ENCODE results near the gene SFT2D1.

Gene SFT2D1

DNA sequence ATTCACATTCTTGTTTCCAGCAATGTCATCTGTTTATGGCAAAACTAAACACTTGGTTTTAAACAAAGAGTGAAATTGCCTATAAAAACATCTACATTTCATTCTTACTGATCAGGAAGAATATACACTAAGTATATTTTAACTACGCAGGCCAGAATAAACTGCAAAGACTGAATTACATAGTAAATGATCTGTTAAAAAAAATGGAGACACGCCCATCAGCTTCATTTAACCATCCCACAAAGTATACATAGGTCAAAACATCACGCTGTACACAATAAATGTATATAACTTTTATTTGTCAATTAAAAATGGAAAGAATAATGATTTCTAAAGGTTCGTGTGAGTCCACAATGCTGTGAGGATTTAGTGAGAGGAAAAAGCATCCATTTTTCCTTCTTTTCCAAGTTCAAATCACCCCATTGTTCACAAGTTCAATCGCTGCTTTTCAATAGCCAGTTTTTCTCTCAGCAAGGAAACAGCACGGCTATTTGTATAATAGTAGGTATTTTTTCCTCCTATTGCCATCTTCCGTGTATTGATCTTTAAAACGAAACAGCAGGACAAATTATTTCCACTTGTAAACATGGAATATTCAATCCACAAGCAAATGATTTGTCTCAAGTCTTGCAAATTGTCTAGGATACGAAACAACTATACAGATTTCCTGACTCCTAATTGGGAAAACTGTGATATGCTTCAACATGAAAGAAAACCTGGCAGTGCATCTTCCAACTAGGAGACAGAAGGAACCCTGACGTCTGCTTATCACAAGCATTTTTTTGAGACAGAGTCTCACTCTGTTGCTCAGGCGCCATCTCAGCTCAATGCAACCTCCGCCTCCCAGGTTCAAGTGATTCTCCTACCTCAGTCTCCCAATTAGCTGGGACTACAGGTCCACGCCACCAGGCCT is 10.6 kb downstream of the SFT2D1 start:
- Histone ChIP-seq H4K12ac (ENCODE audit: low read depth, low read length) (no peak overlapping the region), H3K4ac (ENCODE audit: low read depth, low read length) (no peak overlapping the region), H3K79me1 (ENCODE audit: low read length) (no peaks in the 10 kb centered on the region), H3K9me3 (ENCODE audit: insufficient read depth, low read depth, low read length) (no peaks in the 10 kb centered on the region), H3K27me3 (ENCODE audit: insufficient read depth, low read length) (no peaks in the 10 kb centered on the region), H3K18ac (ENCODE audit: low read length) (no peak overlapping the region), H3K23ac (ENCODE audit: low read length) (no peak overlapping the region), H2BK5ac (ENCODE audit: low read depth, low read length, poor library complexity) (no peak overlapping the region), H3K4me1 (ENCODE audit: control insufficient read depth in 1 of 2, insufficient read depth in 2 of 2, low read length in 2 of 2) (no peaks in the 10 kb centered on the region), H3K9ac (ENCODE audit: low read length) (no peak overlapping the region), H3K4me3 (ENCODE audit: low read depth, low read length) (no peak overlapping the region), H3K14ac (ENCODE audit: low read length) (no peak overlapping the region), H3K36me3 (ENCODE audit: control insufficient read depth in 1 of 2, insufficient read depth in 2 of 2, low read length in 2 of 2) (peaks cover 17 to 38% of the 10 kb centered on the region in 2 experiments), H2BK120ac (ENCODE audit: insufficient read depth, low read length, poor library complexity) (no peak overlapping the region), H3K27ac (ENCODE audit: low read depth, low read length) (no peak overlapping the region), H3K79me2 (ENCODE audit: control insufficient read depth, insufficient read depth, low read length, poor library complexity) (peaks cover 6% of the 10 kb centered on the region), H2AFZ (ENCODE audit: insufficient read depth, low read length, poor library complexity) (no peak overlapping the region), H4K8ac (ENCODE audit: low read depth, low read length) (no peak overlapping the region), H3K4me2 (ENCODE audit: low read length) (no peak overlapping the region), H2AK5ac (ENCODE audit: low read length) (no peak overlapping the region), H4K91ac (ENCODE audit: low read depth, low read length) (no peak overlapping the region), H2BK12ac (ENCODE audit: low read length) (no peak overlapping the region)
- no peak for DNase-seq
- WGBS (ENCODE audit: extremely low coverage, insufficient coverage, insufficient read length) = no CpG with 5 or more reads among the region's 13 CpGs

DNA sequence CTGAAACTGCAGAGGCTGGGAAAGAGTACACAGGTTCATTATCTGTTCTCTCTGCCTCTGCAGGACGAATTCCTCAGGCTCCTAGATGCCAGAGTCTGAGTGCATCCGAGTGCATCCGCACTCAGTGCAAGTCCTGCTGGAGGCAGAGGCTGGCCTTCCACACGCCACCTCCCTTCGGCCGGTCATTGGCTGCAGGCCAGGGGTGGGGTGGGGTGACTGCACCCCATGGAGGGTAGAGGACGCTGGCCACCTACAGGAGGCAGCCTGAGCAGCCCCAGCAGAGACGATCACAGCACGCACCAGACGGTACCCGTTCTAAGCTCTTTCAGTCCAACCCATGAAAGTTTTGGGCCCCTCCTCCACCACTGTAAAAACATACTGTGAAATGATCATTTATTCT is 11.7 kb downstream of the SFT2D1 start:
- Histone ChIP-seq H3K23ac (ENCODE audit: low read length) (no peak overlapping the region), H3K4me3 (ENCODE audit: low read depth, low read length) (no peak overlapping the region), H3K27me3 (ENCODE audit: insufficient read depth, low read length) (no peaks in the 10 kb centered on the region), H3K4me1 (ENCODE audit: control insufficient read depth in 1 of 2, insufficient read depth in 2 of 2, low read length in 2 of 2) (no peaks in the 10 kb centered on the region), H3K4ac (ENCODE audit: low read depth, low read length) (peak overlapping the region; percentile 2), H3K36me3 (ENCODE audit: control insufficient read depth in 1 of 2, insufficient read depth in 2 of 2, low read length in 2 of 2) (peaks cover 15 to 37% of the 10 kb centered on the region in 2 experiments), H2BK5ac (ENCODE audit: low read depth, low read length, poor library complexity) (no peak overlapping the region), H3K9me3 (ENCODE audit: insufficient read depth, low read depth, low read length) (no peaks in the 10 kb centered on the region), H2AK5ac (ENCODE audit: low read length) (no peak overlapping the region), H3K9ac (ENCODE audit: low read length) (no peak overlapping the region), H4K8ac (ENCODE audit: low read depth, low read length) (no peak overlapping the region), H3K79me2 (ENCODE audit: control insufficient read depth, insufficient read depth, low read length, poor library complexity) (peaks cover 6% of the 10 kb centered on the region), H2BK12ac (ENCODE audit: low read length) (no peak overlapping the region), H3K18ac (ENCODE audit: low read length) (no peak overlapping the region), H3K4me2 (ENCODE audit: low read length) (no peak overlapping the region), H3K79me1 (ENCODE audit: low read length) (no peaks in the 10 kb centered on the region), H2AFZ (ENCODE audit: insufficient read depth, low read length, poor library complexity) (no peak overlapping the region), H2BK120ac (ENCODE audit: insufficient read depth, low read length, poor library complexity) (no peak overlapping the region), H3K27ac (ENCODE audit: low read depth, low read length) (no peak overlapping the region), H3K14ac (ENCODE audit: low read length) (no peak overlapping the region), H4K91ac (ENCODE audit: low read depth, low read length) (no peak overlapping the region), H4K12ac (ENCODE audit: low read depth, low read length) (no peak overlapping the region)
- no peak for DNase-seq
- WGBS (ENCODE audit: extremely low coverage, insufficient coverage, insufficient read length) = no CpG with 5 or more reads among the region's 11 CpGs

DNA sequence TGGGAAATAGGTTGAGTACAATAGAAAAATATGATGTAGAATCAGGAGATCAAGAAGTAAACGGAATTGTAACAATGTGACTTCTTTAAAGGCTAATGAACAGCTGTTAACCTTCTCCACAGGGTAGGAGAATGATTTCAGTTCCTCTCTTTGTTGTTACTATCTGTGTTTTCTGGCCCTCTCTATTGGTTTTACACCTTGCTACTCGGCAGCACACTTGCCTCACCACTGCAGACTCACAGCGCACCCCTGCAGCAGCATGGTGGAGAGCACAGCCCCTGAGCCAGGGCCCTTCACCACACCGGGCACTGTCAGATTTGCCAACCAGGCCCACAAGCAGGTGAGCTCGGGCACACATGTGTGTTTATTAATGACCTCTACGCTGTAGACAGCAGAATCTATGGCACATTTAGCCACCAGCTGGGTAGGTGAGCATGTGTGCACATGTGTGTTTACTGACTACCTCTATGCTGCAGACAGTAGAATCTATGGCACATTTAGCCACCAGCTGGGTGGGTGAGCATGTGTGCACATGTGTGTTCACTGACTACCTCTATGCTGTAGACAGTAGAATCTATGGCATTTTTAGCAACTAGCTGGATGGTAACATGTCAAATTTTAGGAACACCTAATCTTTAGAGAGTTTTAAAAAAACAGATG is 16.8 kb downstream of the SFT2D1 start:
- DNase-seq = no peak
- Histone ChIP-seq H3K79me1 (ENCODE audit: low read length) (no peaks in the 10 kb centered on the region), H4K12ac (ENCODE audit: low read depth, low read length) (no peak overlapping the region), H4K8ac (ENCODE audit: low read depth, low read length) (no peak overlapping the region), H2AFZ (ENCODE audit: insufficient read depth, low read length, poor library complexity) (no peak overlapping the region), H4K91ac (ENCODE audit: low read depth, low read length) (no peak overlapping the region), H2AK5ac (ENCODE audit: low read length) (no peak overlapping the region), H3K9ac (ENCODE audit: low read length) (no peak overlapping the region), H3K79me2 (ENCODE audit: control insufficient read depth, insufficient read depth, low read length, poor library complexity) (no peaks in the 10 kb centered on the region), H3K4me3 (ENCODE audit: low read depth, low read length) (peak overlapping the region; percentile 1), H3K36me3 (ENCODE audit: control insufficient read depth in 1 of 2, insufficient read depth in 2 of 2, low read length in 2 of 2) (peaks cover 18 to 45% of the 10 kb centered on the region in 2 experiments), H3K4me2 (ENCODE audit: low read length) (no peak overlapping the region), H2BK120ac (ENCODE audit: insufficient read depth, low read length, poor library complexity) (no peak overlapping the region), H3K9me3 (ENCODE audit: insufficient read depth, low read depth, low read length) (no peaks in the 10 kb centered on the region), H3K18ac (ENCODE audit: low read length) (no peak overlapping the region), H3K14ac (ENCODE audit: low read length) (no peak overlapping the region), H2BK12ac (ENCODE audit: low read length) (no peak overlapping the region), H3K27me3 (ENCODE audit: insufficient read depth, low read length) (no peaks in the 10 kb centered on the region), H3K23ac (ENCODE audit: low read length) (peak overlapping the region; percentile 4), H3K4ac (ENCODE audit: low read depth, low read length) (no peak overlapping the region), H3K27ac (ENCODE audit: low read depth, low read length) (no peak overlapping the region), H3K4me1 (ENCODE audit: control insufficient read depth in 1 of 2, insufficient read depth in 2 of 2, low read length in 2 of 2) (no peaks in the 10 kb centered on the region), H2BK5ac (ENCODE audit: low read depth, low read length, poor library complexity) (no peak overlapping the region)
- WGBS (ENCODE audit: extremely low coverage, insufficient coverage, insufficient read length) = no CpG with 5 or more reads among the region's 6 CpGs

DNA sequence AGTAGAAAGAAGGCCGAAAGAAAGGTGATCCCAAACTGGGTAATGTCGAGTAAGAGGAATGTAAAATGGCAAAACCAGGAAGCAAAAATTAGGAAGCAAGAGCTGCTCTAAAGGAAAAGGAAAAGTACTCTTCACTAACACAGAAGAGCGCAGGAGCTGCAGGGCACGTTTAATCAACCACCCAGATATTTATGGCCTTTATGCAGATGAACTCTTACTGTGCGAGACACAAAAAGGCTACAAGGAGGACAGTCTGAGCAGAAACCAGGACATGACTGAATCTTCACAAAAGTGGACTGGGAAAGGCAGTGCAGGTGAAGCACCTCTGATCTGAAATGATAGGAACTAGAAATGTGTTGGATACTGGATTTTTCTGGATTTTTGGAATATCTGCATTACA is 18.9 kb downstream of the SFT2D1 start:
- no peak overlapping the region for H3K4ac ChIP-seq (ENCODE audit: low read depth, low read length)
- H4K8ac ChIP-seq (ENCODE audit: low read depth, low read length) = no peak overlapping the region
- H3K27me3 ChIP-seq (ENCODE audit: insufficient read depth, low read length) = no peaks in the 10 kb centered on the region
- H4K91ac ChIP-seq (ENCODE audit: low read depth, low read length) = no peak overlapping the region
- no peaks in the 10 kb centered on the region for H3K9me3 ChIP-seq (ENCODE audit: insufficient read depth, low read depth, low read length)
- no peak overlapping the region for H4K12ac ChIP-seq (ENCODE audit: low read depth, low read length)
- H3K9ac ChIP-seq (ENCODE audit: low read length) = no peak overlapping the region
- H2BK5ac ChIP-seq (ENCODE audit: low read depth, low read length, poor library complexity) = no peak overlapping the region
- H3K79me1 ChIP-seq (ENCODE audit: low read length) = no peaks in the 10 kb centered on the region
- WGBS (ENCODE audit: extremely low coverage, insufficient coverage, insufficient read length) = no CpG with 5 or more reads among the region's 5 CpGs
- no peaks in the 10 kb centered on the region for H3K79me2 ChIP-seq (ENCODE audit: control insufficient read depth, insufficient read depth, low read length, poor library complexity)
- no peak overlapping the region for H3K27ac ChIP-seq (ENCODE audit: low read depth, low read length)
- no peak overlapping the region for H3K18ac ChIP-seq (ENCODE audit: low read length)
- H3K14ac ChIP-seq (ENCODE audit: low read length) = no peak overlapping the region
- H3K4me3 ChIP-seq (ENCODE audit: low read depth, low read length) = no peak overlapping the region
- no peak for DNase-seq
- no peak overlapping the region for H2BK12ac ChIP-seq (ENCODE audit: low read length)
- H3K4me1 ChIP-seq (ENCODE audit: control insufficient read depth in 1 of 2, insufficient read depth in 2 of 2, low read length in 2 of 2) = no peaks in the 10 kb centered on the region
- H2AK5ac ChIP-seq (ENCODE audit: low read length) = no peak overlapping the region
- H2BK120ac ChIP-seq (ENCODE audit: insufficient read depth, low read length, poor library complexity) = no peak overlapping the region
- H3K36me3 ChIP-seq (ENCODE audit: control insufficient read depth in 1 of 2, insufficient read depth in 2 of 2, low read length in 2 of 2) = peaks cover 20 to 46% of the 10 kb centered on the region in 2 experiments
- H3K23ac ChIP-seq (ENCODE audit: low read length) = no peak overlapping the region
- no peak overlapping the region for H2AFZ ChIP-seq (ENCODE audit: insufficient read depth, low read length, poor library complexity)
- H3K4me2 ChIP-seq (ENCODE audit: low read length) = no peak overlapping the region
